AG20443 (cell line): ENCODE data around the gene RACGAP1.

ENCODE experiments used
- DNase-seq: peaks from one replicate; pipeline ENCODE4 v3.0.0; 2012; ENCODE audit warnings: low spot score, mixed read lengths

The RACGAP1 gene, protein sequence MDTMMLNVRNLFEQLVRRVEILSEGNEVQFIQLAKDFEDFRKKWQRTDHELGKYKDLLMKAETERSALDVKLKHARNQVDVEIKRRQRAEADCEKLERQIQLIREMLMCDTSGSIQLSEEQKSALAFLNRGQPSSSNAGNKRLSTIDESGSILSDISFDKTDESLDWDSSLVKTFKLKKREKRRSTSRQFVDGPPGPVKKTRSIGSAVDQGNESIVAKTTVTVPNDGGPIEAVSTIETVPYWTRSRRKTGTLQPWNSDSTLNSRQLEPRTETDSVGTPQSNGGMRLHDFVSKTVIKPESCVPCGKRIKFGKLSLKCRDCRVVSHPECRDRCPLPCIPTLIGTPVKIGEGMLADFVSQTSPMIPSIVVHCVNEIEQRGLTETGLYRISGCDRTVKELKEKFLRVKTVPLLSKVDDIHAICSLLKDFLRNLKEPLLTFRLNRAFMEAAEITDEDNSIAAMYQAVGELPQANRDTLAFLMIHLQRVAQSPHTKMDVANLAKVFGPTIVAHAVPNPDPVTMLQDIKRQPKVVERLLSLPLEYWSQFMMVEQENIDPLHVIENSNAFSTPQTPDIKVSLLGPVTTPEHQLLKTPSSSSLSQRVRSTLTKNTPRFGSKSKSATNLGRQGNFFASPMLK

DNA sequence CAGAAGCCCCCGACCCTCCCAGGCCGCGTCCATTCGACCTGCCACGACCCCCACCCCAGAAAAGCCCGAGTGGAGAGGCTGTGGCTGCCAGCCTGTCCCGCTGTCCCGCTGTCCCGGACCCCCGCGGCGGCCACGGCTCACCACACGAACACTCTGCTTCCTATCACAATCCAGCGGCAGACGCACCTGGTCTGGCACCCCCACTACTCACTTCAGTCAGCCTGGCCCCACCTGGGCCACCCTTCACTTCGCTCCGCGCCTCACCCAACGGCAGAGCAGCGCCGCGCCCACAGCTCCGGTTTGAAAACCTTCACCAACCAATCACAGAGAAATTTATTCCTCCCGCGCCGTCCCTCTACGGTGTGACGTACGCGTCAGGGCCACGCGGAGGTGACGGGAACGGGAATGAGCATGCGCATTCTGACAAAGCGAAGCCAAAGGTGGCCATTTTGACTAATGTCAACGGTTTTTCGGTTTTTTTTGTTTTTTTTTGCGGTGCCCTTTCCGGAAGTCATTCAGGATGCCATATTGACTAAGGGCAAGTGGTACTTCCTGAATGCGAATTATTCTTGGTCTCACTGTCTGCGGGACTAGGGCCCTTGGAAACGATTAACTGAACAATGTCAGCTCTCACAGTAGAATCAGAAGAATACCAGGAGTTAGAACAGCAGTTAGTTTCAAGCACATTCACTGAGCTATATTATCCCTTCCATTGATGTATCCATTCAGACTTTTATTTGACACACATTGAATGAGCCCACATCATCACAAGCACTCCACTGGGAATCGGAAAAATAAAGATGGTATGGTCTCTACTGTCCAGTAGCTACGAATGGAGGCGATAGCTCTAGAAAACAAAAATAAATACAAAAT is at the start of gene RACGAP1:
RACGAP1 (minus strand) TSS at position 308 of the 873 bp plus-strand sequence. CDS start 8,779 bp downstream, outside the sequence.
- DNase-seq, result peak; percentile 98

DNA sequence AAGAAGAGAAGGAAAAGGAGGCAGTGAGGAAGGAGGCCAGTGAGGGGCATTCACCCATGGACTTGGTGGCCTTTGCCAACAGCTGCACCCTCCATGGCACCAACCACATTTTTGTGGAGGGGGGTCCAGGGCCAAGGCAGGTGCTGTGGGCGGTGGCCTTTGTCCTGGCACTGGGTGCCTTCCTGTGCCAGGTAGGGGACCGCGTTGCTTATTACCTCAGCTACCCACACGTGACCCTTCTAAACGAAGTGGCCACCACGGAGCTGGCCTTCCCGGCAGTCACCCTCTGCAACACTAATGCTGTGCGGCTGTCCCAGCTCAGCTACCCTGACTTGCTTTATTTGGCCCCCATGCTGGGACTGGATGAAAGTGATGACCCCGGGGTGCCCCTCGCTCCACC is 48.4 kb upstream of the RACGAP1 start:
- DNase-seq, result no peak

DNA sequence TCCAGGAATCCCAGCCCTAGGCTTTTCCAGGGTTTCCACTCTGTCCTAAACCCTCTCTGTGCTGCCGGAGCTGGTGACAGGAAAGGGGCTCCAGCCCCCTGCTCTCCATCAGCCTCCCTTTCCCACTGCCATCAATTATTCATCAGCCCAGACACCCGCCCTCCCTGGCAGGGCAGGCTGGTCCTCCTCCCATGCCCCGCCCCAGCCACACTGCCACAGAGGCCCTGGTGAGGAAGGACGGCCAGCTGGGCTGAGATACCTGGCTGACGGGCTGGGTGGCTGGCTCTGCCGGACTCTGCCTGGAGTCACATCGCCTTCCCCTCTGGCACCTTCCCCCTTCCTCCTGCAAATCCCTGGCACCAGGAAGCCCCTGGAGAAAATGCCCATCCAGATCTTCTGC is 47.9 kb upstream of the RACGAP1 start:
- no peak for DNase-seq

DNA sequence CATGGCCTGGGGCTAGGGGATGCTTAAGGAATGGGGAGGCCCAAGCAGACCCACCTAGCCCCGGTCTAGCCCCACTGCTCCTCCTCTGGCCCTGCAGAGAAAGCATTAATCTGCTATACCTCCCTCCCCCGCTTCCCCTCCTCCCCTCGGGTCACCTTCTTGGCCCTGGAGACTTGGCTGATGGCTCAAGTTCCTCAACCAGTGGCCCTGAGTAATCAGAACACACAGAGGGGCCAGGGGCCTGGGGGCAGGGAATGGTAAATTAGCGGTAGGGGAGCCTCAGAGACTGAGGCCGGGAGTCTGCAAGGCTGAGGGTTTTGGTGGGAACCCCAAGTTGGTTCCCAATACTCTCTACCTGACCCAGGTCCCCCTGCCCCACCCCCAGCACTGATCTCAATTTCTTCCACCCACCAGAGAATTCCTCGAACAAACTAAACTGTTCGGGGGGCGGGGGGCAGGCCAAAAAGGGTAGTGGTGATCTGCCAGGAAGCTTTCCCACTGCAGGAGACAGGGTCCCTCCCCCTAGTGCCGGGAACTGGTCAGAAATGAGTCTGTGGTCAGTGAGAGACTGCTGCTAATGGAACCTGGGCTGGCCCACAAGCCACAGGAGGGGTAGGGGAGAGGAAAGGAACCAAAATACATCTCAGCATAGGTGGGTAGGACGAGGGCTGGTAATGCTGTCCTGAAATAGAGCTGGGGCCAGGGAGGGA is 47.1 kb upstream of the RACGAP1 start:
- no peak for DNase-seq

DNA sequence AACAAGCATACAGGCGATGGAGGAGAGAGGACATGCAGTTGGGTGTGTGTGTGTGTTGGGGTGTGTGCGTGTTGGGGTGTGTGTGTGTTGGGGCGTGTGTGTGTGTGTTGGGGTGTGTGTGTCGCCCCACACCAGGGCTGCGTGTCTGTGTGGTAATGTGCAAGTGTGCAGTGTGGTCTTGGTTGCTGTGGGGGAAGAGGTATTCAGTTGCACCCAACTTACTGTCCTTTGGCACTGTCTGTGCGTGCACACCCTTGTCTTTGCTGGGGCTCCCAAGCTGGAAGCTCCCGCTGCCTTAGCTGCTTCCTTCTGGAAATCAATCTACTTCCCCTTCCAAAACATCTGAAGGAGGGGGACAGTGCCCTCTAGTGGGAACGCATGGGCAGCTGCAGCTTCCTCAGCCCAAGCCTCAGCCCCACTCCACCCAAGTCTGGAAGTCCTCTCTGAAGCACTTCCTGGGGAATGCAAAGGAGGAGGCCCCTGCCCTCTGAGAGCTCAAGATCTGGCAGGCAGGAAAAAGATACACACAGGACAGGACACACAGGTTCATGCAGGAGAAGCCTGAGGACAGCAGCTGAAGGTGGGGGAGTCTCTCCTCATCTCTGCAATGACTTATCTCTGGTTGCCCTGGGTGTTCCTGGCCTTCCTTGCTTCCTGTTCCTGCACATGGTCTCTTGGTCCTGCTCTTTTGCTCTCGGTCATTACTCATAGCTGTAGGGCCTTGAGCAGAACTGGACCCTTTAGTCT is 45.2 kb upstream of the RACGAP1 start:
- peak; percentile 83 for DNase-seq

DNA sequence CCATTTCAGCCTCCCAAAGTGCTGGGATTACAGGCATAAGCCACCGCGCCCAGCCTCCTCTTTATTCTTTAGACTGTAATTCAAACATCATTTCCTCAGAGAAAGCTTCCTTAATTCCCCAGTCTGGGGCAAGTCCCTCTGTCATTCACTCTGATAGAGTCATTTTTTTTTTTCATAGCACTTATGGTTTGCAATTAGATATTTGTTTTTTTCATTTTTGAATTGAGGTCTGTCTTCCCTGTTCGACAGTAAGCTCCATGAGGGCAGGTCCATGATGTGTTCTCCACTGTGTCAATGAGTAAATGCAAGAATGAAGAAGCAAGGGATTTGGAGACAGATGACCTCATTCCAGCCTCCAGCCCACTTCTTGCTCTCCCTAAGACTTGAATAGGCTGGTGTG is 44.2 kb upstream of the RACGAP1 start:
- no peak for DNase-seq

DNA sequence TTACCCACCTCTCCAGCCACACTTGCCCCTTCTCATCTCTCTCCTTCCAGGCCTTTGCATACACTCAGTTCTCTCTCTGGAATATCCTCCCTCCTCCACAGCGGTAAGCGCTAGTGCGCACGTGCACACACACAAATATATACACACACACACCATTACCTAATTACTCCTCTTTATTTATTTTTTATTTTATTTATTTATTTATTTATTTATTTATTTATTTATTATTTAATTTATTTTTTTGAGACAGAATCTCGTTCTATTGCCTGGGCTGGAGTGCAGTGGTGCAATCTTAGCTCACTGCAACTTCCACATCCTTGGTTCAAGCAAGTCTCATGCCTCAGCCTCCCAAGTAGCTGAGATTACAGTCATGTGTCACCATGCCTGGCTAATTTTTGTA is 43.8 kb upstream of the RACGAP1 start:
- no peak for DNase-seq

DNA sequence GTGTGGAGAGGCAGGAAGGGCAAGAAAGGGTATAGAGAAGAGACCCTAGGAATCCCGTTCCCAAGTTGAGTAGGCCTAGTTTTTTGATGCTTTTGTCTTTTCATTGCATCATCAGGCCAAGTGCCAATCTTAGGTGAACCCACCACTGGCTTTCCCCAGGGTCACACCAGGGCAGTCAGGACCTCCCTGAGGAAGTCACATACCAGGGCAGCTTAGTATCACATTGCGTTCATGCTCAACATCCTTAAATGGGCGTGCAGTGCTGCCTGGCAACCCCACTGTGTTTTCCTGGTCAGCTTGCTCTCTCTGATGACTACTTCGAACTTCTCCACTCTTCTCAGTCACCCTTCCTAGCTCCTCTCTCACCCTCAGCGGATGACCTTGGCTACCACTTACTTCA is 41.1 kb upstream of the RACGAP1 start:
- DNase-seq, result peak; percentile 84

DNA sequence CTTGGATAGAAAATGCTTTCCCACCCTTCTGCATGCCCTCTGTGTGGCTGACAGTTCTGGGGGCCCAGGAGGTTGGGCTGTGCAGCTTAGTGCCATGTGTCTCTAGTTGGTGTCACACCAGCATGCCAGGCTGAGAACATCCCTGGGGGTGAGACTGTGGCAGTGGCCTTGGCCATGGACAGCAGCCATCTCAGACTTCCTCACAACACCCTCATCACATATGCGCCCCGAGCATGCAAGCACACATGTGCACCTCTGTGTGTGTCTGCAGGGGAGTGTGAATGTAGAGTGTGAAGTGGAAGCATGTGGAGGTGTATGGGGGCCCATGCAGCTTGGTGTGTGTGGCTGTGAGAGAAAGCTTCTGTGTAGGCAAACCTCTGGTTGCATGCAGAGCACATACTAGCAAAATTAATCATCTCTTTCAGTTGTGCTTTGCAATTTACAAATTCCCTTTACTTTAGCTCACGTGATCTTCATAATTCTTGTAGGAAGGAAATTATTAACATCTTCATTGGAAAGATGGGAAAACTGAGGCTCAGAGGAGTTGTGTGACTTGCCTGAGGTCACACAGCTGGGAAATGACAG is 40.5 kb upstream of the RACGAP1 start:
- no peak for DNase-seq

DNA sequence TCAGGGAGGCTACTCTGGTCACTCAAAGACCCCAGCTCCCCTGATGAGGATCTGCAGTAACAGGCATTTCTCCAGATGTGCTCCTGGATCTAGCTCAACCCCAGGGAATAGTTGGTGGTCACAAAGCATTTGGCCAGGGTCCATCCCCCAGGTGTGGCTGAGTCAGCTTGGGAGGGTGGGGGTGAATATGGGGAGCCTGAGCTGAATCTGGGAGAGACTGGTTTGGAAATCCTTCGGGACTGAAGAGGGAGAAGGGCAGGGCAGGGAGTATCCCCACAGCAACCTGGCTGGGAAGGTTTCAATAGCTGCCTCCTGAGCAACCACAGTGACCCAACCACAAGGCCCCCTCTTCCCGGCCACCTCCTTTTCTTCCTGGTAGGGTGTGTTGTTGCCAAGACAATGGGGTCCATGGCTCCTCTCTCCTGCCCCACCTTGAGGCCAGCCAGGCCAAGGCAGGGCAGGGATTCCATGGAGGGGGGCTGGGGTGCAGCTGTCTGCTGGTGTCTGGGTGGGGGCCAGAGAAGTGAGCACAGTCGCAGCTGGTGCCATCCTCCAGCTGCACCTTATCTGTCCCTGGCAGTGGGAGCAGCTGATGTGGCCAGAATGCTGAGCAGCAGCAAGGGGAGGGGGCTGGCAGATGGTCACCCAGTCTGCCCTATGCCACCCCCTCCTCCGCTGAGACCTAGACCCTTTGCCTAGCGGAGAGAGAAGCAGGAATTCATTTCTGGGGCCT is 37.6 kb upstream of the RACGAP1 start:
- DNase-seq, result no peak

DNA sequence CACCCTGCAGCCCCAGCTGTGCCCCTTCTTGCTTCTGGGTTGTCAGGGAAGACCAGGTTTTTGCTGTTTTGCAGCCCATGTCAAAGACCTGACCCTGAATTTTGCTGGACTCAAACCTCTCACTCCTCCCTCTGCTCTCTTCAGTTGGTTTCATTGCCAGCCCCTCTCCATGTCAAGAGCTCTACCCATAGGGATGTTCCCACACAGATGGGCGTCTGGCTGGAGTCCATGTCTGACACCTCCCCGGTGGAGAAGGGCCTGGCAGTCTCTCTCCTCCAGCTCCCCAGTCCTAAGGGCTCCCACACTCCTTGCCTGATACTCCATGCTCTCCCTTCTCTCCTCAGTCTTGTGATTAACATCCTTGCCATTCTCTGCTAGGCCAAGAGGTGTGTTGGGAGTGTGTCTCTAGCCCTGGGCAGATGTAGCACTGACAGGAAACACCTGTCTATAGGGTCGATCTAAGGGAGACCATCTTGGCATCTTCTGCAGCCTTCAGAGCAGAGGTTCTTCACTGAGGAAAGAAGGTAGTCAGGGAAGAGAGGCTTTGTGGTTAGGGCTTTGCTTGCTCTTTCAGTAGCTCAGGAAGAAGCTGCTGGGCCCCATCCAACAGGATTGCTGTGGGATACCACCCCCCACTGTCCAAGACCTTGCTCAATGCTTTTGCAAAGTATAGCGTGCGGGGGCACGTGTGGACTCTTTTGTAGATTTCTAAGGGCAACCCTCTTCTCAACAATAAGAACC is 36.8 kb upstream of the RACGAP1 start:
- no peak for DNase-seq

DNA sequence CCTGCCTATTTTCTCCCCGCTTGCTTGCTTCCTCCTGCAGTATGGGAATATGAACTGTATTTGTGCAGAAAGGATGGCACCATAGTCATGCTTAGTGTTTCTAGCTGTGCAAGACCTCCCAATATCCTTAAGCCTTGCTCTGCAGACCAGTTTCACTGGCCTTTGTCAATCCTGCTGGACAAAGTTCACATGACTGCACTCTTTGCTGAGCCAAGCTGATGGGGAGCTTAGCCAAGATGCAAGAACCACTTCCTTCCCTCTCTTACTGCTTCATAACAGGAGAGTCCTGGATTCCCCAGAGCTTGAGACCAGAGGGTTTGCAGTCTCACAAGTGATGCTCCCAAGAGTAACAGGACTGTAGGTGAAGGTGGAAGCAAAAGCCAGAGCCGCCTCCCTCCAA is 35.9 kb upstream of the RACGAP1 start:
- DNase-seq, result no peak

DNA sequence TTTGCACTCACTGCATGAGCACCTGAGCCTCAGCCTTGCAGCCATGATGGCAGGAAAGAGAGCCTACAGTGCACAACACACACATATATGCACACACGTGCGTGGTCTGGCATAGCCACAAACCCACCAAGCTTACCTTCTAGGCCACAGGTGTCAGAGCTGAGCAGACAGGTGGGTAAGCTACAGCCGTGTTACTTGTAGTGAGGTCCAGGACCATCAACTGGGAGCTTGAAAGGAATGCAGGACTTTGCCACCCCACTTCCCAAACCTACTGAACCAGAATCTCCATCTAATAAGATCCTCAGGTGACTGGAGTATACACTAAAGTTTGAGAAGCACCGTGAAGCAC is 34.8 kb upstream of the RACGAP1 start:
- DNase-seq, result no peak

DNA sequence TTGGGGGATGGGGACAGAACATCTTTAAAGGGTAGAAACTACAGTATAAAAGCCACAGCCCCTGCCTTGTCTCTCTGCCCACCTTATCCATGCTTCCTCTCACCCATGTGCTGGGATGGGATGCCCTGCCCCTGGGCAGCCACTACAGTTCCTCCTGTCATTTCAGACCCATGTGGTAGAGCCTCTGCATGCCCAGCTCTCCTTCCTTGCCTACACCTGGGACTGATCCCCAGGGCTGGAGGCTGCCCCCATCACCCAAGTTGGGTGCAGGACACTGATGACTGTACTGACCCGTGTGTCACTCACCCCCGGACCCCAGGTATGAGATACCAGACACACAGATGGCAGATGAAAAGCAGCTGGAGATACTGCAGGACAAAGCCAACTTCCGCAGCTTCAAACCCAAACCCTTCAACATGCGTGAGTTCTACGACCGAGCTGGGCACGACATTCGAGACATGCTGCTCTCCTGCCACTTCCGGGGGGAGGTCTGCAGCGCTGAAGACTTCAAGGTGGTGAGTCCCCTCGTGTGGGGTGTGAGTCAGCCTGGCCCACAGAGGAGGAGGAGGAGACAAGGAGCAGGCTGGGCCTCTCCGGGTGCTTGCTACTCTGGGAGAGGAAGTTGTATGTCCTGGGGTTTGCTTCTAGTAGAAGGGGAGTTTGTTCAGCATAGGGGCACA is 34.3 kb upstream of the RACGAP1 start:
- DNase-seq, result no peak

DNA sequence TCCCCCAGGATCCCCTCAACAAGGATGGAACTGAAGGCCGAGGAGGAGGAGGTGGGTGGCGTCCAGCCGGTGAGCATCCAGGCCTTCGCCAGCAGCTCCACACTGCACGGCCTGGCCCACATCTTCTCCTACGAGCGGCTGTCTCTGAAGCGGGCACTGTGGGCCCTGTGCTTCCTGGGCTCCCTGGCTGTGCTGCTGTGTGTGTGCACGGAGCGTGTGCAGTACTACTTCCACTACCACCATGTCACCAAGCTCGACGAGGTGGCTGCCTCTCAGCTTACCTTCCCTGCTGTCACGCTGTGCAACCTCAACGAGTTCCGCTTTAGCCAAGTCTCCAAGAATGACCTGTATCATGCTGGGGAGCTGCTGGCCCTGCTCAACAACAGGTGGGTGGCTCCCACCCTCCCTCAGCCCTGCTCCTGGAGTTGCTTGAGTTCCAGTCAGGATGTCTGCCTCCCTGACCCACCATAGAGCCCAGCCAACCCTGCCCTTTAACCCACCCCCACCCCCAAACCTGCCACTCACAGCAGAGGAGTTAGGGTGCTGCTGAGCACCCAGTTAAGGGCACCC is 33.5 kb upstream of the RACGAP1 start:
- DNase-seq, result no peak

DNA sequence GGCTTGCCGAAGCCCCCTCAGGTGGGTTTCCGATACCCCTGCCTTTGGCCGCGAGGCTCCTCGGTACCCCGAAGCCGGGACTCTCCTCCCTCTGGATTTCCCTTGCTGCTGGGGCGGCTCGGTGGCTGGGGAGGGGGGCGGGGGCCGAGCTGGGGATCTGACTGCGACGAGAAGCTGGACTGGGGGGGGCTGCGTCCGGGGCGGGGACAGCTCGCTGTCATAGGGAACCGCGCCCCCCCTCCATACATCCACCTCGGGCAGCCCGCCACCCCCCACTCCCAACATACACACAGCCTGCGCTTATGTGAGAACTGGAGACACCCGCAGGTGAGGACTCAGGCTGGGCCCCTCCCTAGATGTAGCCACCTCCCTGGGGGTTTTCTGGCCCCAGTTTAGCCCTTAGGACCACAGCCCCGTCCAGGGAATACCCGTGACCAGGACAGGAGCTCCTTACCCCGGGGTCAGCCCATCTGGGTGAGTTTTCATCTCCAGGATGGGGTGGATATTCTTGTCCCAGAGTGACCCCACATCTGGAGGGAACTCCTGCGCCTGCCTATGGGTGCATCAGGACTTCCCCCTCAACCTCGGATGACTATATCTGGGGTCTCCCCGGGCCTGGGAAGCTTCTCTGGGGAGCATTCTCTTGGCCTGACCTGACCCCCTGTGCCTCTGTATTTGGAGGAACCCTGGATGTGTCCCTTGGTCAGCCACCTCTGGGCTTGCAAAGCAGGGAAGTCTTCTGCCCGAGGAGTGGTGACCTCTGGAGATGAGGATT is 32.8 kb upstream of the RACGAP1 start:
- DNase-seq, result no peak

DNA sequence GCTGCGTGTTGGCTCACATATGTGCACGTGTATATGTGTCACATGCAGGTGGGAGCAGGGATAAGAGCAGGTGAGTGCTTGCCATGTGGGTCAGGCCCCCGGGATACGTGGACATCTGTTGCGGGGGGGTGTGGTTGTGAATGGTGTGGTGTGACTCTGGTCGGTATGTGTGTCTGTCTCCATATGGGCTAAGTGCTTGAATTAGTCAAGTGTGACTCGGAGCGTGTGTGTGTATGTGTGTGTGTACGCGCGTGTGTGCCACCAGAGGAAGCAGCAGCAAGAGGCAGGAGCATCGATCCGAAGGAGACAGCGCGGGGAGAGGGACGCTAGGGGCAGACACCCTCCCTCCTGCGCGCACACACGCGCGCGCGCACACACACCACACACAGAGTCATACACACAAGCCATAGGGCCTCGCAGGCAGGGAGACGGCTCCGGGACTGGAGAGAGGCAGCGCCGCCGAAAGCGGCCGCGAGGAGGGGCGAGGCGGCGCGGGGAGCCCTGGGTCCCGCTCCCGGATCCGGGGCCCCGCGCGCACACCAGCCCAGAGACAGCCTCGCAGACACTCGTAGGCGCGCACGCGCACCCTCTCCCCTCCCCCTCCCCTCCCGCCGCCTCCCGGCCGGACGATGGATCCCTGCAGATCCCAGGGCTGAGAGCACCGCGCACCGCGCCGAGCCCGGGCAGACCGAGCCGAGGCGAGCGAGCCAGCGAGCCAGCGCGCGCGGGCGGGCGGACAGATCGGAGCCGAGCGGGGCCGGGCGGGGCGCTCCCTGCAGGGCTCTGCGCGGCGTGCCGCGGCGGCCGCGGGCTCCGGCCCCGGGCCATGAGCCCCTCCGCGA is 31.9 kb upstream of the RACGAP1 start, which contains the start of gene ASIC1:
ASIC1 (plus strand) TSS at position 597 of the 842 bp plus-strand sequence. CDS start 1,171 bp downstream, outside the sequence.
- DNase-seq, result peak; percentile 88
